SU-DHL-6 (cell line): ENCODE results near the gene LTBP2.

Experiments
- EZH2phosphoT487 ChIP-seq: fragments of 200-600 bp; sonication (generic), shearing (Covaris generic); conservative IDR thresholded peaks from 2 replicates; pipeline ENCODE4 v1.6.1; 2018; ENCODE audit warnings: mild to moderate bottlenecking, antibody characterized with exemption, low read length, moderate library complexity, mixed read lengths
- TF ChIP-seq, protein P1 (sequence below): fragments of 200-600 bp; sonication (generic); IDR thresholded peaks from one replicate; pipeline ENCODE4 v1.5.1; 2017; ENCODE audit warnings: antibody characterized with exemption, mild to moderate bottlenecking, low read length, moderate library complexity; ENCODE audit not compliant: insufficient read depth, poor library complexity, severe bottlenecking

GRCh38 chr14:74599946-74600345 is 12.1 kb downstream of the LTBP2 start:
- TF ChIP-seq, protein P1, sequence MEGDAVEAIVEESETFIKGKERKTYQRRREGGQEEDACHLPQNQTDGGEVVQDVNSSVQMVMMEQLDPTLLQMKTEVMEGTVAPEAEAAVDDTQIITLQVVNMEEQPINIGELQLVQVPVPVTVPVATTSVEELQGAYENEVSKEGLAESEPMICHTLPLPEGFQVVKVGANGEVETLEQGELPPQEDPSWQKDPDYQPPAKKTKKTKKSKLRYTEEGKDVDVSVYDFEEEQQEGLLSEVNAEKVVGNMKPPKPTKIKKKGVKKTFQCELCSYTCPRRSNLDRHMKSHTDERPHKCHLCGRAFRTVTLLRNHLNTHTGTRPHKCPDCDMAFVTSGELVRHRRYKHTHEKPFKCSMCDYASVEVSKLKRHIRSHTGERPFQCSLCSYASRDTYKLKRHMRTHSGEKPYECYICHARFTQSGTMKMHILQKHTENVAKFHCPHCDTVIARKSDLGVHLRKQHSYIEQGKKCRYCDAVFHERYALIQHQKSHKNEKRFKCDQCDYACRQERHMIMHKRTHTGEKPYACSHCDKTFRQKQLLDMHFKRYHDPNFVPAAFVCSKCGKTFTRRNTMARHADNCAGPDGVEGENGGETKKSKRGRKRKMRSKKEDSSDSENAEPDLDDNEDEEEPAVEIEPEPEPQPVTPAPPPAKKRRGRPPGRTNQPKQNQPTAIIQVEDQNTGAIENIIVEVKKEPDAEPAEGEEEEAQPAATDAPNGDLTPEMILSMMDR = no peak
- TF ChIP-seq EZH2phosphoT487 = no peak
